Measurements from ENCODE around the gene MYL2. TPM values are rescaled to one million over a fixed set of nuclear protein-coding genes. Genes with fewer than 3 reads are reported as not detected.

Gene MYL2
- total and polyA plus RNA-seq, 2 donors (not counting 1 experiment from before 2014, with no cell fraction given), result 0.18 to 0.39 TPM

- POLR2A ChIA-PET, result no interaction called here
Observed at GRCh38 chr12:110906985-110907384, 13.4 kb downstream of the MYL2 start.

DNA sequence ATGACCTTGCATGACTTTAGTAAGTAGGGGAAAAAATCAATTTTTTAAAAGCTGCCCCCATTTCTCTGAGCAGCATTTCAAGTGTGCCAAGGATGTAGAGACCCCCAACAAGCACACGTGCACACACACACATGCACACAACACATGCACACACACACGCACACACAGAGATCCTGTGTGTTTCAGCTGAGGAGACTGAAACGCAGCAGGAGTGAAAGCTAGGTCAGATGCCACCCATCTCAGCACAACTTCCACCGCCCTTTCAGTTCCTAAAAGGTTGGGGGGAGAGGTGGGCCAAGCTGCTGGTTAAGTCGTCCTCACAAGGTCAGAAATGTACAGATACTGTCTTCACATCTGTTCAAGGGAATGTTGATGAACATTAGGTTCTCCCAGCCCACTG, 13.9 kb downstream of the MYL2 start:
- H3K27ac Mint-ChIP-seq, result peak overlapping the region; percentile 32
- peak; percentile 21 for ATAC-seq (ENCODE audit: low read depth)
- H4K20me1 ChIP-seq (ENCODE audit: control insufficient read depth, insufficient read depth, low read length, poor library complexity, severe bottlenecking), result no peaks in the 10 kb centered on the region
- no peaks in the 10 kb centered on the region for H3K27me3 Mint-ChIP-seq
- no peak overlapping the region for H3K27ac ChIP-seq (ENCODE audit: low read length in 2 of 2)
- intact Hi-C loops (cut with micrococcal nuclease), result no loop called here
- no peaks in the 10 kb centered on the region for H3K36me3 ChIP-seq (replicated peaks in 1 of 2; ENCODE audit: control extremely low read depth in 1 of 2, control insufficient read depth in 1 of 2, extremely low read depth in 1 of 2, insufficient read depth in 2 of 2, low read length in 1 of 2)
- no peaks in the 10 kb centered on the region for H3K9me3 Mint-ChIP-seq (ENCODE audit: insufficient read depth)
- H3K9me3 ChIP-seq (ENCODE audit: control extremely low read depth in 1 of 3, control insufficient read depth in 2 of 3, insufficient read depth in 1 of 3, low read length in 2 of 3), result peaks cover 0 to 3% (median 0%) of the 10 kb centered on the region in 3 donors
- no peak overlapping the region for H3K4me3 ChIP-seq (ENCODE audit: control extremely low read depth in 1 of 5, extremely low read depth in 1 of 5, insufficient read depth in 1 of 5, low read depth in 2 of 5, low read length in 4 of 5)
- H3K79me2 ChIP-seq (ENCODE audit: control insufficient read depth, insufficient read depth, low read length), result no peaks in the 10 kb centered on the region
- 40% methylated on average over 1 of the region's 5 CpGs for whole genome bisulfite sequencing (ENCODE audit: insufficient coverage)
- peak overlapping the region; percentile 17 for H2AFZ ChIP-seq (ENCODE audit: insufficient read depth, low read depth, low read length, poor library complexity, severe bottlenecking)
- H3K4me1 Mint-ChIP-seq, result peaks cover 21% of the 10 kb centered on the region
- H3K4me1 ChIP-seq (ENCODE audit: control insufficient read depth in 2 of 2, insufficient read depth in 2 of 2, low read length in 2 of 2), result peaks cover 10 to 15% of the 10 kb centered on the region in 2 donors
- no peak overlapping the region for H3K4me3 Mint-ChIP-seq
- POLR2A ChIA-PET, result no interaction called here
- peak; percentile 38 for DNase-seq
- no peak for TF ChIP-seq EZH2 (IDR thresholded peaks at IDR 0.05; ENCODE audit: borderline replicate concordance, insufficient read depth, low read depth, low read length, poor library complexity, severe bottlenecking)
- TF ChIP-seq, protein P1, sequence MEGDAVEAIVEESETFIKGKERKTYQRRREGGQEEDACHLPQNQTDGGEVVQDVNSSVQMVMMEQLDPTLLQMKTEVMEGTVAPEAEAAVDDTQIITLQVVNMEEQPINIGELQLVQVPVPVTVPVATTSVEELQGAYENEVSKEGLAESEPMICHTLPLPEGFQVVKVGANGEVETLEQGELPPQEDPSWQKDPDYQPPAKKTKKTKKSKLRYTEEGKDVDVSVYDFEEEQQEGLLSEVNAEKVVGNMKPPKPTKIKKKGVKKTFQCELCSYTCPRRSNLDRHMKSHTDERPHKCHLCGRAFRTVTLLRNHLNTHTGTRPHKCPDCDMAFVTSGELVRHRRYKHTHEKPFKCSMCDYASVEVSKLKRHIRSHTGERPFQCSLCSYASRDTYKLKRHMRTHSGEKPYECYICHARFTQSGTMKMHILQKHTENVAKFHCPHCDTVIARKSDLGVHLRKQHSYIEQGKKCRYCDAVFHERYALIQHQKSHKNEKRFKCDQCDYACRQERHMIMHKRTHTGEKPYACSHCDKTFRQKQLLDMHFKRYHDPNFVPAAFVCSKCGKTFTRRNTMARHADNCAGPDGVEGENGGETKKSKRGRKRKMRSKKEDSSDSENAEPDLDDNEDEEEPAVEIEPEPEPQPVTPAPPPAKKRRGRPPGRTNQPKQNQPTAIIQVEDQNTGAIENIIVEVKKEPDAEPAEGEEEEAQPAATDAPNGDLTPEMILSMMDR (IDR thresholded peaks at IDR 0.05), result no peak
- no peaks in the 10 kb centered on the region for H3K27me3 ChIP-seq (replicated peaks in 1 of 4; ENCODE audit: control extremely low read depth in 1 of 4, control insufficient read depth in 3 of 4, insufficient read depth in 4 of 4, low read length in 3 of 4)
- CTCF ChIA-PET, result interaction anchor here (0.7 to 3.1 kb wide), 3 partner anchors 12 to 31 kb away, joined by 4 to 22 read pairs (median 8); no protein-coding TSS in a partner anchor
- peak overlapping the region; percentile 32 for H3K9ac ChIP-seq (ENCODE audit: low read length)
- H3K4me2 ChIP-seq (replicated peaks; ENCODE audit: low read depth, low read length, poor library complexity, severe bottlenecking), result peak overlapping the region; percentile 64

More at GRCh38 chr12:110906985-110907384, 13.4 kb downstream of the MYL2 start:
- H3K27me3 ChIP-seq (replicated peaks in 1 of 4; ENCODE audit: control extremely low read depth in 1 of 4, control insufficient read depth in 3 of 4, insufficient read depth in 4 of 4, low read length in 3 of 4), result no peaks in the 10 kb centered on the region
- Mint-ChIP-seq H3K27me3 (no peaks in the 10 kb centered on the region), H3K9me3 (ENCODE audit: insufficient read depth) (no peaks in the 10 kb centered on the region), H3K27ac (no peak overlapping the region), H3K4me1 (peaks cover 23% of the 10 kb centered on the region), H3K4me3 (no peak overlapping the region)
- no peak overlapping the region for H3K27ac ChIP-seq (ENCODE audit: low read length in 2 of 2)
- CTCF ChIA-PET, result interaction anchor here (0.7 to 3.1 kb wide), 3 partner anchors 12 to 30 kb away, joined by 4 to 22 read pairs (median 8); no protein-coding TSS in a partner anchor
- DNase-seq, result no peak
- H3K4me1 ChIP-seq (ENCODE audit: control insufficient read depth in 2 of 2, insufficient read depth in 2 of 2, low read length in 2 of 2), result peaks cover 13 to 20% of the 10 kb centered on the region in 2 donors
- no peak for ATAC-seq (ENCODE audit: low read depth)
- H3K4me3 ChIP-seq (ENCODE audit: control extremely low read depth in 1 of 5, extremely low read depth in 1 of 5, insufficient read depth in 1 of 5, low read depth in 2 of 5, low read length in 4 of 5), result no peak overlapping the region
- H3K36me3 ChIP-seq (replicated peaks in 1 of 2; ENCODE audit: control extremely low read depth in 1 of 2, control insufficient read depth in 1 of 2, extremely low read depth in 1 of 2, insufficient read depth in 2 of 2, low read length in 1 of 2), result no peaks in the 10 kb centered on the region
- H3K4me2 ChIP-seq (replicated peaks; ENCODE audit: low read depth, low read length, poor library complexity, severe bottlenecking), result no peak overlapping the region
- no peaks in the 10 kb centered on the region for H4K20me1 ChIP-seq (ENCODE audit: control insufficient read depth, insufficient read depth, low read length, poor library complexity, severe bottlenecking)
- no peaks in the 10 kb centered on the region for H3K79me2 ChIP-seq (ENCODE audit: control insufficient read depth, insufficient read depth, low read length)
- H3K9ac ChIP-seq (ENCODE audit: low read length), result no peak overlapping the region
- WGBS (ENCODE audit: insufficient coverage), result 100% methylated on average over 4 of the region's 4 CpGs
- peak overlapping the region; percentile 17 for H2AFZ ChIP-seq (ENCODE audit: insufficient read depth, low read depth, low read length, poor library complexity, severe bottlenecking)
- H3K9me3 ChIP-seq (ENCODE audit: control extremely low read depth in 1 of 3, control insufficient read depth in 2 of 3, insufficient read depth in 1 of 3, low read length in 2 of 3), result peaks cover 0 to 3% (median 0%) of the 10 kb centered on the region in 3 donors
- intact Hi-C loops (cut with micrococcal nuclease), result no loop called here
- TF ChIP-seq EZH2 (IDR thresholded peaks at IDR 0.05; ENCODE audit: borderline replicate concordance, insufficient read depth, low read depth, low read length, poor library complexity, severe bottlenecking), result no peak
- TF ChIP-seq, protein P1 (IDR thresholded peaks at IDR 0.05), result no peak

Data from B cell (primary cell).